T-helper 2 cell treated with Interferon-gamma antibody and Interleukin-4, amounts not matched to agents 5 μg/mL and 100 μg/mL, for 36 hours (primary cell): ENCODE results near the gene R3HDM2.
A peak's percentile ranks its signal among the peaks of the same experiment; 100 is the strongest.
"Not testable (repeated sequence)": the region's sequence is repeated elsewhere in the genome, so short reads cannot be mapped to it uniquely, and the experiment has no call there.

Experiments used
- DNase-seq: peaks from one replicate; pipeline ENCODE4 v3.0.0; 2021; ENCODE audit warnings: low spot score
- H3K27ac Mint-ChIP-seq: one replicate; pipeline ENCODE4 v1.8.0; 2021; ENCODE audit warnings: mild to moderate bottlenecking, mixed read lengths
- H3K27me3 Mint-ChIP-seq: one replicate; pipeline ENCODE4 v1.8.0; 2021; ENCODE audit warnings: low read depth, mixed read lengths
- H3K36me3 Mint-ChIP-seq: one replicate; pipeline ENCODE4 v1.8.0; 2021; ENCODE audit warnings: low read depth, mixed read lengths
- H3K4me1 Mint-ChIP-seq: one replicate; pipeline ENCODE4 v1.8.0; 2021; ENCODE audit warnings: low read depth, mixed read lengths
- H3K4me3 Mint-ChIP-seq: one replicate; pipeline ENCODE4 v1.8.0; 2022; ENCODE audit warnings: mild to moderate bottlenecking, moderate library complexity, mixed read lengths
- H3K9me3 Mint-ChIP-seq: one replicate; pipeline ENCODE4 v1.8.0; 2021; ENCODE audit warnings: mixed read lengths

R3HDM2 gene

DNA sequence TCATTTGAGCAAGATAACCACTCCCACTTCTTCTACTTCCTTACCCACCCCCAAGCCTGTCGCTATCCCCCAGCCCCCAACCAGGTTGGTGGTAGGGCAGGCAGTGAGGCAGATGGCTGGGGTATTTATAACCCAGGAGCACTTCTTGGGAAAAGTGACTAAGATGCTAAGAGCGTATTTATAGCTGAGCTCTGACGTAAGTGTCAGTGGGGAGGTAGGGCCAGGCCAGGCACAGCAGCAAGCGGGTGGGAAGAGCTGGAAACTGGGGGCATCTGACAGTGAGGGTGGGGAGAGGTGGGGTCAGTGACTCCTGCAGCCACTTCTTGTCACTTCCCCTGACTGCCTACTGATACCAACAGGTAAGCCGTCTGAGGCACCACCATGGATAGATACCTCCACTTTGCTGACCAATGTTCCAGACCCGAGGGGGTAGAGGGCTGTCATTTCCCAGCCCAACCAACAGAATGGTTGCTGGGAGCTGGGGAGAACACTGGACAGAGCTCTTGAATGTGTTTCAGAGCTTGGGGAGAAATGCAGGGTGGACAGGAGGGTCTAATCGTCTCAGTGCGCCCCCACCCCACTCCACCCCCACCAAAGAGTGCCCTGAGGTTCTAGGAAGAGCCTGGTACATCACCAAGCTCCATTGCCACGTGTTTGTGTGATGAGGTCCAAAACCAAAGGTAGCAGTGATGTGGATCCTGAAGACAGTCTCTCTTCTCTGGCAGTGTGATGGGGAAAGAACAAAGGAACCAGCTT is 21.5 kb upstream of the R3HDM2 start:
- Mint-ChIP-seq H3K27ac (no peak overlapping the region), H3K9me3 (no peaks in the 10 kb centered on the region), H3K27me3 (no peaks in the 10 kb centered on the region), H3K36me3 (no peaks in the 10 kb centered on the region), H3K4me3 (no peak overlapping the region), H3K4me1 (peaks cover 9% of the 10 kb centered on the region)
- peak; percentile 49 for DNase-seq

DNA sequence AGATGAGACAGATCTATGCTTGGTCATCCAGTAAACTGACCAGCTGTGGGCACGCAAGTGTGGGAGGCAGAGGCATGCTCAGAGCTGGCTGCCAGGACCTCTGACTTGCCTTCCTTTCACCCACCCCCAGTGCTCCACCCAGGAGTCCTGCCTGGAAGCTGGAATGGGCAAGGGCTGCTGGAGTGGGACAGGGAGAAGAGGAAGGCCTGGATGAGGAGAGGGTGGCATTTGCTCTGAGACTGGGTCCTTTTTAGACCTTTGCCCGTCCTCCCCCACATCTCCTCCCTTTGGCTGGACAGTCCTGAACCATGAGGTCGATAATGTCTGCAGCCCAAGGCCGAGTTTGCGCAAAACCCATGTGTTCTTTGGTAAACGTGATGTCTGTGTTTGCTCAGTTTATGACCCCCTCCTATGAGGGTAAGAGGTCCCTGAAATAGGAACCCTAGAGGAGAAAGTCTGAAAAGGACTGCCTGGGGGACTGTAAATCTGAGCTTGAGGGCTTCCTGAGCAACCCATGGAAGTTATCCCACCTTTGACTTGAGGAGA is 20.5 kb upstream of the R3HDM2 start:
- H3K4me3 Mint-ChIP-seq: no peak overlapping the region
- no peak for DNase-seq
- H3K9me3 Mint-ChIP-seq: no peaks in the 10 kb centered on the region
- H3K4me1 Mint-ChIP-seq: peaks cover 9% of the 10 kb centered on the region
- H3K27ac Mint-ChIP-seq: no peak overlapping the region
- no peaks in the 10 kb centered on the region for H3K36me3 Mint-ChIP-seq
- no peaks in the 10 kb centered on the region for H3K27me3 Mint-ChIP-seq

DNA sequence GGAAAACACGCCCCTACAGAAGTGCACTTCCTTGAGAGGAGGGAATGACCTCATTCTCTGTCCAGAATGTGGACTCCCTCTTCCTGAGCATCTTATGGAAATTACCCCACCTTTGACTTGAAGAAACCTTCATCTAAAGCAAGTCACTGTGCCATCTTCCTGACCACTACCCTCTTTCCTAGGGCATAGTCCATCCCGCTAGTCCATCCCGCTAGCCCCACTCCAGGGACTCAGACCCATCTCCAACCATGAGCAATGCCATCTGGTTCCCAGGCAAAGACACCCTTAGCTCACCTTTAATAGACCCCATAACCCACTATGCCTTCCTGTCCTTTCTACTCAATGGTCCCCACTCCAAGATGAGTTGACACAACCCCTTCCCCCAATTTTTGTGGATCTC is 19.2 kb upstream of the R3HDM2 start:
- no peak for DNase-seq
- H3K9me3 Mint-ChIP-seq: no peaks in the 10 kb centered on the region
- peaks cover 7% of the 10 kb centered on the region for H3K4me1 Mint-ChIP-seq
- no peak overlapping the region for H3K4me3 Mint-ChIP-seq
- no peaks in the 10 kb centered on the region for H3K36me3 Mint-ChIP-seq
- H3K27me3 Mint-ChIP-seq: no peaks in the 10 kb centered on the region
- H3K27ac Mint-ChIP-seq: no peak overlapping the region

DNA sequence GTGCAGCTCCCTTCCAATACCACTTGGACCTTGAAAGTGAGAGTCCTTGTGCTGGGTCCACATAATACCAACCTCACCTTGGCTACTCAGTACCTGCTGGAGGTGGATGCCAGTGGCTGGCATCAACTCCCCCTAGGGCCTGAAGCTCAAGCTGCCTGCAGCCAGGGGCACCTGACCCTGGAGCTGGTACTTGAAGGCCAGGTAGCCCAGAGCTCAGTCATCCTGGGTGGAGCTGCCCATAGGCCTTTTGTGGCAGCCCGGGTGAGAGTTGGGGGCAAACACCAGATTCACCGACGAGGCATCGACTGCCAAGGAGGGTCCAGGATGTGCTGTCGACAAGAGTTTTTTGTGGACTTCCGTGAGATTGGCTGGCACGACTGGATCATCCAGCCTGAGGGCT is 18.5 kb upstream of the R3HDM2 start:
- H3K9me3 Mint-ChIP-seq: no peaks in the 10 kb centered on the region
- no peaks in the 10 kb centered on the region for H3K36me3 Mint-ChIP-seq
- H3K27me3 Mint-ChIP-seq: no peaks in the 10 kb centered on the region
- no peak overlapping the region for H3K4me3 Mint-ChIP-seq
- H3K4me1 Mint-ChIP-seq: peaks cover 10% of the 10 kb centered on the region
- H3K27ac Mint-ChIP-seq: no peak overlapping the region
- DNase-seq: no peak

DNA sequence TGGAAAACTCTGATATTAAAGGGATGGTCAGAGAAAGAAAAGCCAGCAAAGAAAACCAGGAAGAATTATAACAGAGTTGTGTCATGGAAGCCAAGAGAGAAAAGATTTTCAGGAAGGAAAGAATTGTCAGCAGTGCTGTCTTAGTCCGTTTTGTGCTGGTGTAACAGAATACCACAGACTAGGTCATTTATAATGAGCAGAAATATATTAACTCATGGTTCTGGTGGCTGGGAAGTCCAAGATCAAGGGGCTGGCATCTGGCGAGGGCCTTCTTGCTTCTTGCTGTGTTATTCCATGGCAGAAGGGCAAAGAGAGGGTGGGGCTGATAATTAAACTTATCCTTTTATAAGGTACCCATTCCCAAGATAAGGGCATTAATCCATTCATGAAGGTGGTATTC is 17.8 kb upstream of the R3HDM2 start:
- Mint-ChIP-seq H3K4me3 (no peak overlapping the region), H3K4me1 (peaks cover 10% of the 10 kb centered on the region), H3K9me3 (no peaks in the 10 kb centered on the region), H3K36me3 (no peaks in the 10 kb centered on the region), H3K27me3 (no peaks in the 10 kb centered on the region), H3K27ac (no peak overlapping the region)
- DNase-seq: no peak

DNA sequence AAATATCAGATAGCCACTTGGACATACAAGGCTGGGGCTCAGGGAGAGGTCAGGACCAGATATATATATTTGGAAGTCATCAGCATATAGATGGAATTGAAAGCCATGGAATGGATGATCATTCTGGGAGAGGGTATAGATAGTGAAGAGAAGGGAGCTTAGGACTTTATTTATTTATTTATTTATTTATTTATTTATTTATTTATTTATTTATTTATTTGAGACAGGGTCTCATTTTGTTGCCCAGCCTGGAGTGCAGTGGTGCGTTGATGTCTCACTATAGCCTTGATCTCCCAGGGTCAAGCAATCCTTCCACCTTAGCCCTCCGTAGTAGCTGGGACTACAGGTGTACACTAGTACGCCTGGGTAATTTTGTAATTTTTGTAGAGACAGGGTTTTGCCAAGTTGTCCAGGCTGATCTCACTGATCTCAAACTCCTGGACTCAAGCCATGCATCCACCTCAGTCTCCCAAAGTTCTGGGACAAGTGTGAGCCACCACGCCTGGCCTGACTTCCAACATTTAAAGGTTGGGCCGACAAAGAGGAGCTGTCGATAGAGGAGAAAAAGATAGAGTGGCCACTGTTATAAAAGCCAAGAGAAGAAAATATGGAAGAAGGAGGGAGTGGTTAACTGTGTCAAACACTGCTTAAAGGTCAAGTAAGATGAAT is 15.6 kb upstream of the R3HDM2 start:
- H3K36me3 Mint-ChIP-seq: no peaks in the 10 kb centered on the region
- H3K9me3 Mint-ChIP-seq: peaks cover 5% of the 10 kb centered on the region
- H3K27ac Mint-ChIP-seq: no peak overlapping the region
- H3K4me3 Mint-ChIP-seq: no peak overlapping the region
- no peak for DNase-seq
- peaks cover 6% of the 10 kb centered on the region for H3K4me1 Mint-ChIP-seq
- no peaks in the 10 kb centered on the region for H3K27me3 Mint-ChIP-seq

DNA sequence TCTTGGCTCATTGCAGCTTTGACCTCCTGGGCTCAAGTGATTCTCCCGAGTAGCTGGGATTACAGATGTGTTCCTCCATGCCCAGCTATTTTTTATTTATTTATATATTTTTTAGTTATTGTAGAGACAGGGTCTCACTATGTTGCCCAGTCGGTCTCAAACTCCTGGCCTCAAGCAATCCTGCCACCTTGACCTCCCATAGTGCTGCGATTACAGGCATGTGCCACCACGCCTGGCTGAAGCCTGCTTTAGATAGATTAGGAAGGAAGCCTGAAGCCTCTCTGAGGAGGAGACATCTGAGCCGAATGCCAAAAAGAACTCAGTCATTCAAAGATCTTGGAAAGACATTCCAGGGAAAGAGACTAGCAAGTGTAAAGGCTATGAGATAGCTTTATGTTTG is 13.9 kb upstream of the R3HDM2 start:
- no peaks in the 10 kb centered on the region for H3K36me3 Mint-ChIP-seq
- no peak for DNase-seq
- no peak overlapping the region for H3K4me3 Mint-ChIP-seq
- H3K4me1 Mint-ChIP-seq: peaks cover 6% of the 10 kb centered on the region
- peaks cover 5% of the 10 kb centered on the region for H3K9me3 Mint-ChIP-seq
- H3K27ac Mint-ChIP-seq: peak overlapping the region; percentile 13
- H3K27me3 Mint-ChIP-seq: peaks cover 5% of the 10 kb centered on the region

DNA sequence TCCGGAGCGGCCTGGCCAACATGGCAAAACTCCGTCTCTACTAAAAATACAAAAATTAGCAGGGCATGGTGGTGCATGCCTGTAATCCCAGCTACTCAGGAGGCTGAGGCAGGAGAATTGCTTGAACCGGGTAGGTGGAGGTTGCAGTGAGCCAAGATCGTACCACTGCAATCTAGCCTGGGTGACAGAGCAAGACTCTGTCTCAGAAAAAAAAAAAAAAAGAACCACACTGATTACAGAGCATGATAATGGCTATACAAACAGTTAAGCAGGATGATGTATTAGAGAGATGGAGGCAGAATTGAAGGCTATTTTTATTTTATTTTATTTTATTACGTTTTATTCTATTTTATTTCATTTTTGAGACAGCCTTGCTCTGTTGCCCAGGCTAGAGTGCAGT is 13.5 kb upstream of the R3HDM2 start:
- H3K9me3 Mint-ChIP-seq, H3K27me3 Mint-ChIP-seq, H3K36me3 Mint-ChIP-seq, DNase-seq, H3K4me1 Mint-ChIP-seq, H3K4me3 Mint-ChIP-seq: not testable (repeated sequence)
- H3K27ac Mint-ChIP-seq: peak overlapping the region; percentile 58

DNA sequence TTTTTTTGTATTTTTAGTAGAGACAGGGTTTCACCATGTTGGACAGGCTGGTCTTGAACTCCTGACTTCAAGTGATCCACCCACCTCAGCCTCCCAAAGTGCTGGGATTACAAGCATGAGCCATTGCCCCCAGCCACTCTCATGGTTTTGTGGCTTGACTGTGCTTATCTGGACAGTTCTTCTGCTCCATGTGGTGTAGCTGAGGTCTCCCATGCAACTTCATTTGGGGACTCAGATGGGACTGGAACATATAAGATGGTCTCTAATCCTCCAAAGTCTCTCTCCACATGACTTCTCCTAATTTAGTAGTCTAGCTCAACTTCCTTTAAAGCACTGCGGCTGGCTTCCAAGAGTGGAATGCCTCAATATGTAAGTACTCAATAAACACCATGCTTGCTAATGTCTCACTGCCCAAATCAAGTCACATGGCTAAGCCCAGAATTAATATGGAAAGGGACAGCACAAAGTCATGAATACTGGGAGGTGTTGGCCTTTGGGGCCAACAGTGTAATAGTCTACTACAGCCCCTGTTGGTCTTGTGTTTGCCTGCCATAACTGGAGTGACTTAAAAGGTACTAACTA is 11.1 kb upstream of the R3HDM2 start:
- peaks cover 5% of the 10 kb centered on the region for H3K9me3 Mint-ChIP-seq
- H3K27me3 Mint-ChIP-seq: peaks cover 10% of the 10 kb centered on the region
- no peak for DNase-seq
- no peak overlapping the region for H3K27ac Mint-ChIP-seq
- H3K4me1 Mint-ChIP-seq: peaks cover 6% of the 10 kb centered on the region
- H3K36me3 Mint-ChIP-seq: no peaks in the 10 kb centered on the region
- no peak overlapping the region for H3K4me3 Mint-ChIP-seq

DNA sequence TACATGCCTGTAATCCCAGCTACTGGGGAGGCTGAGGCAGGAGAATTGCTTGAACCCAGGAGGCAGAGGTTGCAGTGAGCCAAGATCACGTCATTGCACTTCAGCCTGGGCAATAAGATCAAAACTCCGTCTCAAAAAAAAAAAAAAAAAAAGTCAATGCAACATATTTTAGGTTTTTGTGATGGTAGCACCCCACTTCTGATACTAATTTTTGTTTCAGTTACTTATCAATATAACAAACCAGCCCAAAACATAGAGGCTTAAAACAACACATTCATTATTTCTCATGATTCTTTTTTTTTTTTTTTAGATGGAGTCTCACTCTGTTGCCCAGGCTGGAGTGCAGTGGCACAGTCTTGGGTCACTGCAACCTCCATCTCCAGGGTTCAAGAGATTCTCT is 10.6 kb upstream of the R3HDM2 start:
- not testable (repeated sequence) for DNase-seq, H3K4me1 Mint-ChIP-seq, H3K9me3 Mint-ChIP-seq, H3K4me3 Mint-ChIP-seq, H3K36me3 Mint-ChIP-seq, H3K27ac Mint-ChIP-seq
- peaks cover 10% of the 10 kb centered on the region for H3K27me3 Mint-ChIP-seq

DNA sequence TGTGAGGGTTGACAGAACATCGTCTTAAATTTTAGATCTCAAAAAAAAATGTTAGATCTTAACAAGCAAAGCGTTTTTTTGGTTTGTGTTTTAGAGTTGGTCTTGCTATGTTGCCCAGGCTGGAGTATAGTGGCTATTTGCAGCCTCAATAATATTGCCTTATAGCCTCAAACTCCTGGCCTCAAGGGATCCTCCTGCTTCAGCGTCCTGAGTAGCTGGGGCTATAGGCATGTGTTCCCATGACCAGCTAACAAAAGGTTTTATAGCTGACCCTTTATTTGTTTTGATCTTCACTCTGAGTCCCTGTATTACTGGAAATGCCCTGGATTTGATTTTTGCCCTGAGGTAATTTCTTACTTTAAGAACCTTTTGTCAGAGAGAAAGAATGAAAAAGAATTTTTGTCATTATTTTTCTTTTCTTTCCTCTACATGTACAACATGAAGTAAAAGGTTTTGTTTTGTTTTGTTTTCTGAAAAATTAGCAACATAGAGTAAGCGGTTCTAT is 9.0 kb upstream of the R3HDM2 start:
- H3K9me3 Mint-ChIP-seq: peaks cover 5% of the 10 kb centered on the region
- DNase-seq: no peak
- H3K27ac Mint-ChIP-seq: no peak overlapping the region
- H3K27me3 Mint-ChIP-seq: peaks cover 10% of the 10 kb centered on the region
- peaks cover 4% of the 10 kb centered on the region for H3K4me1 Mint-ChIP-seq
- no peaks in the 10 kb centered on the region for H3K36me3 Mint-ChIP-seq
- no peak overlapping the region for H3K4me3 Mint-ChIP-seq

DNA sequence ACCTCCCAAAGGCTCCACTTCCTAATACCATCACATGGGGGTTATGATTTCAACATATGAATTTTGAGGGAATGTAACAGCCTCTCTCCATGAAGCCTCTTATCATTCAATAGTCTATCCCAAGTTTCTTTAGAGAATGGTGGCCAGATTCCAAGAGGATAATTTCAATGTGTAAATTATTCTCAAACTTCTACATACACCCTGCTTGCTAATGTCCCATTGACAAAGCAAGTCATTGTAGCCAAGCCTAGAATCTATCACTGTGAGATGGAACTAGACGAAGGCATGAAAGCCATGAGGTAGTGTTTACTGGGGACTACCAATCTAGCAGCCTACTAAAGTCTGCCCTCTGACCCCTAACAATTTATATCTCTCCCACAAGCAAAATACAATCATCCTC is 7.6 kb upstream of the R3HDM2 start:
- no peak for DNase-seq
- Mint-ChIP-seq H3K9me3 (peaks cover 5% of the 10 kb centered on the region), H3K27ac (no peak overlapping the region), H3K36me3 (no peaks in the 10 kb centered on the region), H3K4me1 (peaks cover 7% of the 10 kb centered on the region), H3K4me3 (no peak overlapping the region), H3K27me3 (peaks cover 10% of the 10 kb centered on the region)

DNA sequence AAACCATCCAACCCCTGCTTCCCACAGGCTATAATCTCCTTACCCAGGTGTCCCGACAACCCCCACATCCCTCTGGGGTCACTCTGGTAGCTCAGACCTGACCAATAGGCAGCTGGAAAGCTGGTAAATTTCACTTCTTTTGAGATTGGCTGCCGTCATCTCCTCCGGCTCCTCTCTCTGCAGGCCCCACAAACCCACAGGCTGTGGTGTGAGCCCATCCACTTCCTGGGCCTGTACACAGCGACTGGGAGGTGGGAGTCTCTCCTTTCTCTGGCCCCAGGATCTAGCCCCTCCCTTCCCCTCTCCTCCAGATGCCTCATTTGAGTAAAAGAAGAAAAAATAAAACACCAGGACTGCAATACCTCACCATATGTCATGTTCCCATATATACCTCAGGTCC is 4.5 kb upstream of the R3HDM2 start:
- H3K27me3 Mint-ChIP-seq: peaks cover 6% of the 10 kb centered on the region
- peak overlapping the region; percentile 58 for H3K4me3 Mint-ChIP-seq
- H3K9me3 Mint-ChIP-seq: no peaks in the 10 kb centered on the region

DNA sequence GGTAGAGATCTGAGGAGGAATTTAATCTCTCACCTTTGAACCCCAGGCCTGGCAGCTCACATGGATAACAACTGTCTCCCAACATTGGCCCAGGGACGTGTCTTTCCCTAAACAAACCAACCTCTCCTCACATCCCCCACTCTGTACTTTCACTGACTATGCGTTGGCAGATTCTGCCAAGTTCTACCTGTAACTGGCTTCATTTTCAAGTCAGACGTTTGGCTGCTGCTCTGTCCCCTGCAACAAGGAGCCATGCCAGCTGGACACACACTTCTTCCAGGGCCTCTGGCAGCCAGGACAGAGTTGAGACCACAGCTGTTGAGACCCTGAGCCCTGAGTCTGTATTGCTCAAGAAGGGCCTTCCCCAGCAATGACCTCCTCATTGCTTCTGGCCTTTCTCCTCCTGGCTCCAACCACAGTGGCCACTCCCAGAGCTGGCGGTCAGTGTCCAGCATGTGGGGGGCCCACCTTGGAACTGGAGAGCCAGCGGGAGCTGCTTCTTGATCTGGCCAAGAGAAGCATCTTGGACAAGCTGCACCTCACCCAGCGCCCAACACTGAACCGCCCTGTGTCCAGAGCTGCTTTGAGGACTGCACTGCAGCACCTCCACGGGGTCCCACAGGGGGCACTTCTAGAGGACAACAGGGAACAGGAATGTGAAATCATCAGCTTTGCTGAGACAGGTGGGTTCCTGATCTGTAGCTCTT is 3.8 kb upstream of the R3HDM2 start, which contains the start of gene INHBC:
TSS of gene INHBC (plus strand) at position 268 of the 707 bp plus-strand sequence. CDS start at position 371, 103 bp downstream.
- peak within 1 kb of the TSS; percentile 67 for H3K27ac Mint-ChIP-seq
- peaks cover 21% of the 10 kb centered on the region for H3K4me1 Mint-ChIP-seq
- H3K27me3 Mint-ChIP-seq: peaks cover 6% of the 10 kb centered on the region
- peaks cover 1% of the 10 kb centered on the region for H3K36me3 Mint-ChIP-seq
- H3K4me3 Mint-ChIP-seq: peak within 1 kb of the TSS; percentile 58
- no peaks in the 10 kb centered on the region for H3K9me3 Mint-ChIP-seq
- DNase-seq: no peak

More for the DNA sequence above, 4.5 kb upstream of the R3HDM2 start:
- H3K4me1 Mint-ChIP-seq: peaks cover 18% of the 10 kb centered on the region
- no peaks in the 10 kb centered on the region for H3K36me3 Mint-ChIP-seq
- no peak for DNase-seq
- H3K27ac Mint-ChIP-seq: peak overlapping the region; percentile 67
